Prostate gland (tissue), 2 donors: ENCODE data around the gene WARS2.

ENCODE experiments used
- CTCF ChIP-seq, 4 experiments: fragments of 200-600 bp in 2 of 4; fragments of 450-650 bp in 2 of 4; sonication (generic) in 2 of 4; IDR thresholded peaks; 1 replicate in 3 of 4; 2 replicates in 1 of 4; pipeline ENCODE4 v1.5.1; 2016 to 2019; ENCODE audit warnings: antibody characterized with exemption in 4 of 4, mild to moderate bottlenecking in 2 of 4, moderate library complexity in 2 of 4
- POLR2A ChIP-seq: fragments of 450-650 bp; IDR thresholded peaks from one replicate; pipeline ENCODE4 v1.6.1; 2016; ENCODE audit warnings: antibody characterized with exemption, mild to moderate bottlenecking

- no peak for TF ChIP-seq CTCF (IDR thresholded peaks at IDR 0.05)
- TF ChIP-seq POLR2A: no peak
Observed at GRCh38 chr1:118990513-118991152, 149.8 kb downstream of the WARS2 start.
